K562 (cell line): ENCODE results near the gene GPR4. TPM values are rescaled to one million over a fixed set of nuclear protein-coding genes. Genes with fewer than 3 reads are reported as not detected.
A peak's percentile ranks its signal among the peaks of the same experiment; 100 is the strongest.

Source experiments
- ADNP ChIP-seq: fragments of 200-800 bp; sonication (Bioruptor generic); IDR thresholded peaks from 2 replicates; pipeline ENCODE4 v1.6.1; 2016; ENCODE audit warnings: missing genetic modification characterization, missing compliant biosample characterization
- ARNT ChIP-seq, 2 experiments: fragments of 450-650 bp; IDR thresholded peaks; 2 replicates each; pipeline ENCODE4 v1.6.1; 2016; ENCODE audit warnings: mild to moderate bottlenecking in 1 of 2
- EHMT2 ChIP-seq: fragments of 450-650 bp; IDR thresholded peaks from 2 replicates; pipeline ENCODE4 v1.6.1; 2018; ENCODE audit warnings: antibody characterized with exemption
- GABPB1 ChIP-seq: sonication (generic); formaldehyde crosslinking; IDR thresholded peaks from 2 replicates; pipeline ENCODE4 v1.8.0; 2022; ENCODE audit warnings: mild to moderate bottlenecking, missing genetic modification reagents
- GTF2A2 ChIP-seq: IDR thresholded peaks from 2 replicates; pipeline ENCODE4 v1.6.1; 2016; ENCODE audit warnings: mild to moderate bottlenecking, missing genetic modification characterization, missing compliant biosample characterization
- HNRNPL ChIP-seq: fragments of 200-400 bp; formaldehyde crosslinking; IDR thresholded peaks from 2 replicates; pipeline ENCODE4 v1.6.1; 2017; ENCODE audit warnings: low read depth, mild to moderate bottlenecking, low read length
- KLF16 ChIP-seq: IDR thresholded peaks from 2 replicates; pipeline ENCODE4 v1.6.1; 2016; ENCODE audit warnings: antibody characterized with exemption
- MEF2D ChIP-seq: conservative IDR thresholded peaks from 2 replicates; pipeline ENCODE4 v1.6.1; 2016; ENCODE audit warnings: low read depth, missing genetic modification characterization, missing compliant biosample characterization
- MEIS2 ChIP-seq: fragments of 450-650 bp; IDR thresholded peaks from 2 replicates; pipeline ENCODE4 v1.6.1; 2014; ENCODE audit warnings: mild to moderate bottlenecking; ENCODE audit not compliant: partially characterized antibody
- NFE2 ChIP-seq: IDR thresholded peaks from 2 replicates; pipeline ENCODE4 v1.6.1; 2014; ENCODE audit warnings: antibody characterized with exemption, low read depth
- PHF8 ChIP-seq: fragments of 200-600 bp; sonication (generic); IDR thresholded peaks from 2 replicates; pipeline ENCODE4 v1.6.1; 2012; ENCODE audit warnings: mixed run types, mild to moderate bottlenecking, inconsistent platforms, low read length, moderate library complexity, borderline replicate concordance
- POU5F1 ChIP-seq: fragments of 150-350 bp; IDR thresholded peaks from 2 replicates; pipeline ENCODE4 v1.6.1; 2014; ENCODE audit warnings: borderline replicate concordance, low read length, low read depth, mild to moderate bottlenecking; ENCODE audit not compliant: partially characterized antibody
- RBM34 ChIP-seq: fragments of 200-400 bp; formaldehyde crosslinking; IDR thresholded peaks from 2 replicates; pipeline ENCODE4 v1.6.1; 2018; ENCODE audit warnings: low read length, borderline replicate concordance; ENCODE audit not compliant: insufficient read depth
- STAG1 ChIP-seq: sonication (generic); formaldehyde crosslinking; IDR thresholded peaks from 2 replicates; pipeline ENCODE4 v1.5.0; 2020; ENCODE audit warnings: missing genetic modification reagents, borderline replicate concordance
- TARDBP ChIP-seq: fragments of 450-650 bp; IDR thresholded peaks from 2 replicates; pipeline ENCODE4 v1.6.1; 2016
- ZBTB1 ChIP-seq: sonication (generic); formaldehyde crosslinking; IDR thresholded peaks from 2 replicates; pipeline ENCODE4 v1.8.1; 2023; ENCODE audit warnings: missing genetic modification reagents, low read depth, mild to moderate bottlenecking, borderline replicate concordance
- ZBTB7A ChIP-seq: IDR thresholded peaks from 2 replicates; pipeline ENCODE4 v1.6.1; 2011; ENCODE audit warnings: low read depth, mild to moderate bottlenecking, low read length, moderate library complexity, borderline replicate concordance; ENCODE audit not compliant: control insufficient read depth
- ZNF133 ChIP-seq: fragments of 250-450 bp; sonication (Bioruptor Pico); IDR thresholded peaks from 2 replicates; pipeline ENCODE4 v1.4.0; 2020; ENCODE audit warnings: mild to moderate bottlenecking
- ZNF175 ChIP-seq: fragments of 200-800 bp; sonication (Bioruptor generic); IDR thresholded peaks from 2 replicates; pipeline ENCODE4 v1.6.1; 2016; ENCODE audit warnings: low read depth, mild to moderate bottlenecking, missing genetic modification characterization, missing compliant biosample characterization
- ZNF551 ChIP-seq: fragments of 250-450 bp; sonication (Bioruptor Pico); IDR thresholded peaks from 2 replicates; pipeline ENCODE4 v1.5.0; 2021; ENCODE audit warnings: mild to moderate bottlenecking, moderate library complexity
- ZNF561 ChIP-seq: fragments of 450-650 bp; formaldehyde crosslinking; conservative IDR thresholded peaks from 2 replicates; pipeline ENCODE4 v1.4.0; 2020; ENCODE audit warnings: mild to moderate bottlenecking, moderate library complexity
- ZNF583 ChIP-seq: fragments of 250-450 bp; sonication (Bioruptor Pico); IDR thresholded peaks from 2 replicates; pipeline ENCODE4 v1.4.0; 2020
- ZNF586 ChIP-seq: fragments of 450-650 bp; formaldehyde crosslinking; conservative IDR thresholded peaks from 2 replicates; pipeline ENCODE4 v1.4.0; 2020; ENCODE audit warnings: mild to moderate bottlenecking, moderate library complexity
- ZNF707 ChIP-seq: fragments of 250-450 bp; sonication (Bioruptor Pico); conservative IDR thresholded peaks from 2 replicates; pipeline ENCODE4 v1.8.0; 2022; ENCODE audit warnings: inconsistent platforms, mild to moderate bottlenecking, moderate library complexity
- polyA plus RNA-seq, 8 experiments: library from polyadenylated mRNA; depleted of rRNA in 4 of 8; stranded (reverse) in 5 of 8; unstranded in 3 of 8; fragments of >200 nt; fragmentation: Nextera tagmentation in 2 of 8; fragmentation: Illumina TruSeq in 1 of 8; extraction: Ambion mirVana in 2 of 8; extraction: Trizol in 1 of 8; gene quantifications; 2 replicates each; pipeline versions ENCODE4 v1.2.1 to v1.2.3, GENCODE V29; 2011 to 2014; ENCODE audit warnings: inconsistent platforms in 1 of 8, missing spikeins in 1 of 8
- total RNA-seq, 7 experiments: library from RNA; depleted of rRNA in 6 of 7; stranded (reverse); fragments of >200 nt in 6 of 7; fragmentation: Illumina TruSeq in 2 of 7; extraction: Trizol in 2 of 7; gene quantifications; 2 replicates each; pipeline versions ENCODE4 v1.2.1 to v1.2.3, GENCODE V29; 2011 to 2021; ENCODE audit warnings: low replicate concordance in 1 of 7
- TF ChIP-seq, protein P1 (sequence below): fragments of 450-650 bp; IDR thresholded peaks from 2 replicates; pipeline ENCODE4 v1.6.1; 2016; ENCODE audit warnings: missing biosample characterization, missing genetic modification characterization
- TF ChIP-seq, protein P2 (sequence below): IDR thresholded peaks from 3 replicates; pipeline ENCODE4 v1.6.1; 2011; ENCODE audit warnings: borderline replicate concordance, mild to moderate bottlenecking; ENCODE audit not compliant: insufficient read length, insufficient read depth

The GPR4 gene
- total and polyA plus RNA-seq, 9 of the 15 experiments (the other 6 are each of a cell fraction or from before 2014, with no cell fraction given) = 0.03 to 0.09 (median 0.04) TPM; not detected in 5

DNA sequence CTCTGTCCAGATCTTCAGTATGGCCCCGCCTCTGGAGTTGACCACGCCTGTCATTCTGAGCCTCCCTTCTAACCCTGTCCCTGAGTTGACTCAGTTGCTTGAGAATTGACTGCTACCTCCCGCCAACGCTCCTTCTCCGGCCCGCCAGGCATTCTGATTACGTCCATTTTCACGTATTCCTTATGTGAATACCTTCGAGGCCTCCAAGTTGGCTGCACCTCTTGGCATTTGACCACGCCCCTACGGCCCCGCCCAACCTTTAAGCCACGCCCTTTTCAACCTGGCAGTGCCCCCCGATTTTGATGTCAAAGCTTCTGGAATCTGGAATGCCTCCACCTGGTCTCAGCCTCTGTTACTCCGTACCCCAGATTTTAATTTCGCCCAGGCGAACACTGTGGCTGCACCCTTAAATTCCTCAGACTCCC lies 38.8 kb upstream of the GPR4 start (continued):
- TF ChIP-seq MEF2D (tag) = no peak
- TF ChIP-seq ZNF583 (CRISPR knock-in tag) = peak; percentile 34; the same call in 1 of the 2 replicates
- no peak for TF ChIP-seq GTF2A2 (tag)
- no peak for TF ChIP-seq PHF8
- no peak for TF ChIP-seq ZBTB7A
- TF ChIP-seq KLF16 = no peak
- TF ChIP-seq TARDBP = no peak
- no peak for TF ChIP-seq ZNF175 (CRISPR knock-in tag)
- TF ChIP-seq EHMT2 = no peak; the same call in 1 of the 2 replicates
- no peak for TF ChIP-seq ARNT (IDR thresholded peaks at IDR 0.05)
- no peak for TF ChIP-seq RBM34
- TF ChIP-seq ZBTB1 (CRISPR knock-in tag) = no peak
- peak; percentile 12 for TF ChIP-seq MEIS2
- no peak for TF ChIP-seq ZNF561 (CRISPR knock-in tag)
- no peak for TF ChIP-seq POU5F1
- TF ChIP-seq ZNF707 = no peak
- TF ChIP-seq GABPB1 (CRISPR knock-in tag) = no peak
- no peak for TF ChIP-seq ZNF551 (CRISPR knock-in tag)
- no peak for TF ChIP-seq STAG1 (CRISPR knock-in tag)
- TF ChIP-seq ADNP (tag) = no peak
- no peak for TF ChIP-seq NFE2
- TF ChIP-seq ZNF133 (CRISPR knock-in tag) = no peak
- no peak for TF ChIP-seq HNRNPL
- TF ChIP-seq, protein P1, sequence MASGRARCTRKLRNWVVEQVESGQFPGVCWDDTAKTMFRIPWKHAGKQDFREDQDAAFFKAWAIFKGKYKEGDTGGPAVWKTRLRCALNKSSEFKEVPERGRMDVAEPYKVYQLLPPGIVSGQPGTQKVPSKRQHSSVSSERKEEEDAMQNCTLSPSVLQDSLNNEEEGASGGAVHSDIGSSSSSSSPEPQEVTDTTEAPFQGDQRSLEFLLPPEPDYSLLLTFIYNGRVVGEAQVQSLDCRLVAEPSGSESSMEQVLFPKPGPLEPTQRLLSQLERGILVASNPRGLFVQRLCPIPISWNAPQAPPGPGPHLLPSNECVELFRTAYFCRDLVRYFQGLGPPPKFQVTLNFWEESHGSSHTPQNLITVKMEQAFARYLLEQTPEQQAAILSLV = no peak
- TF ChIP-seq, protein P2, sequence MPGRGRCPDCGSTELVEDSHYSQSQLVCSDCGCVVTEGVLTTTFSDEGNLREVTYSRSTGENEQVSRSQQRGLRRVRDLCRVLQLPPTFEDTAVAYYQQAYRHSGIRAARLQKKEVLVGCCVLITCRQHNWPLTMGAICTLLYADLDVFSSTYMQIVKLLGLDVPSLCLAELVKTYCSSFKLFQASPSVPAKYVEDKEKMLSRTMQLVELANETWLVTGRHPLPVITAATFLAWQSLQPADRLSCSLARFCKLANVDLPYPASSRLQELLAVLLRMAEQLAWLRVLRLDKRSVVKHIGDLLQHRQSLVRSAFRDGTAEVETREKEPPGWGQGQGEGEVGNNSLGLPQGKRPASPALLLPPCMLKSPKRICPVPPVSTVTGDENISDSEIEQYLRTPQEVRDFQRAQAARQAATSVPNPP = no peak
- no peak for TF ChIP-seq ZNF586
